HL-60 (cell line): ENCODE measurements around the gene DTNA.
A peak's percentile ranks its signal among the peaks of the same experiment; 100 is the strongest.

Experiments used
- DNase-seq, 2 experiments: peaks; one replicate each; pipeline ENCODE4 v3.0.0-alpha.2; 2010 to 2020; ENCODE audit warnings: low read depth in 1 of 2, low spot score in 1 of 2
- H3K27ac ChIP-seq: fragments of 250-450 bp; sonication (Bioruptor Pico); replicated peaks from 2 replicates; pipeline ENCODE4 v1.5.1; 2020; ENCODE audit warnings: mild to moderate bottlenecking, moderate library complexity
- H3K27me3 ChIP-seq: fragments of 250-450 bp; sonication (Bioruptor Pico); 2 replicates; pipeline ENCODE4 v1.5.1; 2021; ENCODE audit warnings: mild to moderate bottlenecking, moderate library complexity; ENCODE audit not compliant: insufficient read depth, poor library complexity, severe bottlenecking
- H3K4me3 ChIP-seq: replicated peaks from 2 replicates; pipeline ENCODE4 v1.5.1; 2011; ENCODE audit warnings: mild to moderate bottlenecking, control low read depth, low read length; ENCODE audit not compliant: insufficient read depth
- GABPA ChIP-seq: IDR thresholded peaks from 2 replicates; pipeline ENCODE4 v1.6.1; 2012; ENCODE audit warnings: low read depth
- POLR2AphosphoS5 ChIP-seq: IDR thresholded peaks from 2 replicates; pipeline ENCODE4 v1.6.1; 2012; ENCODE audit warnings: low read depth
- SPI1 ChIP-seq: IDR thresholded peaks from 2 replicates; pipeline ENCODE4 v1.6.1; 2012; ENCODE audit warnings: low read depth, mild to moderate bottlenecking, borderline replicate concordance
- TF ChIP-seq, protein P1 (sequence below): IDR thresholded peaks from one replicate; pipeline ENCODE4 v1.5.1; 2011; ENCODE audit warnings: low read length, control low read depth, inconsistent platforms; ENCODE audit not compliant: insufficient read depth
- TF ChIP-seq, protein P2 (sequence below): IDR thresholded peaks from 2 replicates; pipeline ENCODE4 v1.6.1; 2012; ENCODE audit warnings: low read depth; ENCODE audit not compliant: insufficient replicate concordance

DTNA gene

DNA sequence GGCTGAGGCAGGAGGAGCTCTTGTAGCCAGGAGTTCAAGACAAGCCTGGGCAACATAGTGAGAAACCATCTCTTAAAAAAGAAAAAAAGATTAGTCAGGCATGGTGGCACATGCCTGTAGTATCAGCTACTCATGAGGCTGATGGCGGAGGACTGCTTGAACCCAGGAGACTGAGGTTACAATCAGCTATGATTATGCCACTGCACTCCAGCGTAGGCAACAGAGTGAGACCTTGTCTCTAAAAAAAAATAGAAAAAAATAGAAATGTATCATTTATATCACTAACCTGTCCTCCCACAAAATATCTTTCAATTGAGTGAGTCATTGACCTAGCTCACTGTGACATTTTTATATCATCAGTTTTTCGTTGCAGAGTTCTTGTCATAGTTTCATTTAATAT is 152.5 kb downstream of the DTNA start:
- no peak overlapping the region for H3K4me3 ChIP-seq
- TF ChIP-seq, protein P1, sequence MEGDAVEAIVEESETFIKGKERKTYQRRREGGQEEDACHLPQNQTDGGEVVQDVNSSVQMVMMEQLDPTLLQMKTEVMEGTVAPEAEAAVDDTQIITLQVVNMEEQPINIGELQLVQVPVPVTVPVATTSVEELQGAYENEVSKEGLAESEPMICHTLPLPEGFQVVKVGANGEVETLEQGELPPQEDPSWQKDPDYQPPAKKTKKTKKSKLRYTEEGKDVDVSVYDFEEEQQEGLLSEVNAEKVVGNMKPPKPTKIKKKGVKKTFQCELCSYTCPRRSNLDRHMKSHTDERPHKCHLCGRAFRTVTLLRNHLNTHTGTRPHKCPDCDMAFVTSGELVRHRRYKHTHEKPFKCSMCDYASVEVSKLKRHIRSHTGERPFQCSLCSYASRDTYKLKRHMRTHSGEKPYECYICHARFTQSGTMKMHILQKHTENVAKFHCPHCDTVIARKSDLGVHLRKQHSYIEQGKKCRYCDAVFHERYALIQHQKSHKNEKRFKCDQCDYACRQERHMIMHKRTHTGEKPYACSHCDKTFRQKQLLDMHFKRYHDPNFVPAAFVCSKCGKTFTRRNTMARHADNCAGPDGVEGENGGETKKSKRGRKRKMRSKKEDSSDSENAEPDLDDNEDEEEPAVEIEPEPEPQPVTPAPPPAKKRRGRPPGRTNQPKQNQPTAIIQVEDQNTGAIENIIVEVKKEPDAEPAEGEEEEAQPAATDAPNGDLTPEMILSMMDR, result no peak
- TF ChIP-seq, protein P2, sequence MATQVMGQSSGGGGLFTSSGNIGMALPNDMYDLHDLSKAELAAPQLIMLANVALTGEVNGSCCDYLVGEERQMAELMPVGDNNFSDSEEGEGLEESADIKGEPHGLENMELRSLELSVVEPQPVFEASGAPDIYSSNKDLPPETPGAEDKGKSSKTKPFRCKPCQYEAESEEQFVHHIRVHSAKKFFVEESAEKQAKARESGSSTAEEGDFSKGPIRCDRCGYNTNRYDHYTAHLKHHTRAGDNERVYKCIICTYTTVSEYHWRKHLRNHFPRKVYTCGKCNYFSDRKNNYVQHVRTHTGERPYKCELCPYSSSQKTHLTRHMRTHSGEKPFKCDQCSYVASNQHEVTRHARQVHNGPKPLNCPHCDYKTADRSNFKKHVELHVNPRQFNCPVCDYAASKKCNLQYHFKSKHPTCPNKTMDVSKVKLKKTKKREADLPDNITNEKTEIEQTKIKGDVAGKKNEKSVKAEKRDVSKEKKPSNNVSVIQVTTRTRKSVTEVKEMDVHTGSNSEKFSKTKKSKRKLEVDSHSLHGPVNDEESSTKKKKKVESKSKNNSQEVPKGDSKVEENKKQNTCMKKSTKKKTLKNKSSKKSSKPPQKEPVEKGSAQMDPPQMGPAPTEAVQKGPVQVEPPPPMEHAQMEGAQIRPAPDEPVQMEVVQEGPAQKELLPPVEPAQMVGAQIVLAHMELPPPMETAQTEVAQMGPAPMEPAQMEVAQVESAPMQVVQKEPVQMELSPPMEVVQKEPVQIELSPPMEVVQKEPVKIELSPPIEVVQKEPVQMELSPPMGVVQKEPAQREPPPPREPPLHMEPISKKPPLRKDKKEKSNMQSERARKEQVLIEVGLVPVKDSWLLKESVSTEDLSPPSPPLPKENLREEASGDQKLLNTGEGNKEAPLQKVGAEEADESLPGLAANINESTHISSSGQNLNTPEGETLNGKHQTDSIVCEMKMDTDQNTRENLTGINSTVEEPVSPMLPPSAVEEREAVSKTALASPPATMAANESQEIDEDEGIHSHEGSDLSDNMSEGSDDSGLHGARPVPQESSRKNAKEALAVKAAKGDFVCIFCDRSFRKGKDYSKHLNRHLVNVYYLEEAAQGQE, result no peak
- no peak for TF ChIP-seq POLR2AphosphoS5
- H3K27ac ChIP-seq, result no peak overlapping the region
- DNase-seq, result no peak
- H3K27me3 ChIP-seq, result no peaks in the 10 kb centered on the region

DNA sequence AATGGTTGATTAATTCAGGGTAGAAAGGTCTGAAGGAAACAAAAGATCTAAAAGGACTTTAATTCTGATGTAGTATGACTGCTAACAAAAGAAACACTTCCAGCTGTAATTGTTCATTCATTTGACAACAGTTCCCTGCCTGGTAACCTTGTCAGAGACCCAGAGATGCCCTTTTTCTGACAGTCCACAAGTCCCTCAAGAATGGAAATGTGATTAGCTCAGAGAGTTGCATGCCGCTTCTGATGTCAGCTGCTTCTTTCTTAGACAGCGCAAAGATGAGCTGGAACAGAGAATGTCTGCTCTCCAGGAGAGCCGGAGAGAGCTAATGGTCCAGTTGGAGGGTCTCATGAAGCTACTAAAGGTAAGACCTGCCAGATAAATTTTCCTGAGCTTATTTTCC is 153.6 kb downstream of the DTNA start:
- no peak for TF ChIP-seq SPI1
- TF ChIP-seq, protein P1, result no peak
- TF ChIP-seq GABPA, result no peak
- TF ChIP-seq, protein P2, result no peak
- TF ChIP-seq POLR2AphosphoS5, result no peak
- Histone ChIP-seq H3K27ac (no peak overlapping the region), H3K4me3 (no peak overlapping the region), H3K27me3 (no peaks in the 10 kb centered on the region)
- no peak for DNase-seq

DNA sequence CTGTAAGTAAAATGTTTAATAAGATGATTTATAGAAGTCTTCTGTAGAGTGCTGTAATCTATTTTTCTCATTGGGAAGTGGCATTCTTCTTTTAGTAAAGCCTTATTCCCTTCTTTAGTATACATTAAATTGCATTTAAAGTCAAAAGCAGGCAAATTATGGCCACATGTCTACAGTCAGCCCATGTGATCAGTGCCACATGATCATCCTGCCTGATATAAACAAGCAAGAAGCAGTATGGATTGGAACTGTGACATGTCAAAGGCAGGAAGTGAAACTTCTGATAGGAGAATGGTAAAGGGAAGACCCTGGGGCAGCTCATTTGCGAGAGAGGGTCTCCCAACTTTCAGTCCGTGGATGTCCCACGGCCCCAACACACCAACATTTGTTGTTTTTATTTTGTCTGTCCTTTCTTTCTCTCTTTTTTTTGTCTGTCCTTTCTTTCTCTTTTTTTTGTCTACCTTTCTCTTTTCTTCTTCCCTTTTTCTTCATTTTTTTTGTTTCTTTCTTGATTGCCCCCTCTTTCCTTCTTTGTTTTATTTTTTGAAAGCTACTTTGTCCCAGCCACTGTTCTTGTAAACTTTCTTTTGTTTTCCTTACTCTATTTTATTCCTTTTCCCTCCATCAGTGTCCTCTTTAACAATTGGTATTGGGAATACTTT is 154.9 kb downstream of the DTNA start:
- Histone ChIP-seq H3K27ac (no peak overlapping the region), H3K4me3 (no peak overlapping the region), H3K27me3 (no peaks in the 10 kb centered on the region)
- TF ChIP-seq, protein P2, result no peak
- TF ChIP-seq GABPA (no peak), SPI1 (no peak), POLR2AphosphoS5 (no peak)
- TF ChIP-seq, protein P1, result no peak
- peak in 1 of 2 experiments; percentile 22 for DNase-seq
